Neural crest cell (in vitro differentiated cells): ENCODE results near the gene NPAT. TPM values are rescaled to one million over a fixed set of nuclear protein-coding genes. Genes with fewer than 3 reads are reported as not detected.

Experiments used
- DNase-seq: peaks from one replicate; pipeline ENCODE4 v3.0.0; 2021; ENCODE audit warnings: low read depth, mixed read lengths, low spot score
- H3K27ac Mint-ChIP-seq: one replicate; pipeline ENCODE4 v1.8.0; 2021; ENCODE audit warnings: mild to moderate bottlenecking, mixed read lengths; ENCODE audit not compliant: unreplicated experiment
- H3K27me3 Mint-ChIP-seq: 2 replicates; pipeline ENCODE4 v1.8.0; 2021; ENCODE audit warnings: low read depth, mild to moderate bottlenecking, mixed read lengths
- H3K36me3 Mint-ChIP-seq: 2 replicates; pipeline ENCODE4 v1.8.0; 2021; ENCODE audit warnings: low read depth, mild to moderate bottlenecking, mixed read lengths
- H3K4me1 Mint-ChIP-seq: 2 replicates; pipeline ENCODE4 v1.8.0; 2021; ENCODE audit warnings: mixed read lengths
- H3K4me3 Mint-ChIP-seq: one replicate; pipeline ENCODE4 v1.8.0; 2021; ENCODE audit warnings: mild to moderate bottlenecking, mixed read lengths
- H3K9me3 Mint-ChIP-seq: 2 replicates; pipeline ENCODE4 v1.8.0; 2021; ENCODE audit warnings: mixed read lengths
- total RNA-seq: library from RNA; stranded (reverse); gene quantifications from 2 replicates; pipeline ENCODE4 v1.2.1, GENCODE V29; 2021
- TF ChIP-seq, protein P1 (sequence below): fragments of 200-600 bp; sonication (generic); conservative IDR thresholded peaks from 2 replicates; pipeline ENCODE4 v1.5.0; 2021; ENCODE audit warnings: antibody characterized with exemption, mild to moderate bottlenecking

Gene NPAT
- total RNA-seq, 1 donor from 2014 or later, result 14.5 TPM

DNA sequence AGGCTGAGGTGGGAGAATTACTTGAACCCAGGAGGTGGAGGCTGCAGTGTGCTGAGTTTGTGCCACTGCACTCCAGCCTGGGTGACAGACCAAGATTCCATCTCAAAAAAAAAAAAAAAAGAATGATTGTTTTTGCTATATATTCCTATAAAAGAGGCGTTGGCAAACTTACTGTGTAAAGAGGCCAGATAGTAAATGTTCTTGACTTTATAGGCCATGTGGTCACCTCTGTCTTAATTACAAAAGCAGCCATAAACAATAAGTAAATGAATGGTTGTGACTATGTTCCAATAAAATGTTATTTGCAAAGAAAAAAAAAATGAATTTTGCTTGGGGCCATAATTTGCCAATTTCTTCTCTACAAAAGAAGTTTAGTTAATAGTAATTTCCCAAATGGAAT, 12.8 kb upstream of the NPAT start:
- no peaks in the 10 kb centered on the region for H3K9me3 Mint-ChIP-seq
- no peak for DNase-seq
- peaks cover 18% of the 10 kb centered on the region for H3K36me3 Mint-ChIP-seq
- no peaks in the 10 kb centered on the region for H3K4me1 Mint-ChIP-seq
- H3K27me3 Mint-ChIP-seq, result no peaks in the 10 kb centered on the region
- TF ChIP-seq, protein P1, sequence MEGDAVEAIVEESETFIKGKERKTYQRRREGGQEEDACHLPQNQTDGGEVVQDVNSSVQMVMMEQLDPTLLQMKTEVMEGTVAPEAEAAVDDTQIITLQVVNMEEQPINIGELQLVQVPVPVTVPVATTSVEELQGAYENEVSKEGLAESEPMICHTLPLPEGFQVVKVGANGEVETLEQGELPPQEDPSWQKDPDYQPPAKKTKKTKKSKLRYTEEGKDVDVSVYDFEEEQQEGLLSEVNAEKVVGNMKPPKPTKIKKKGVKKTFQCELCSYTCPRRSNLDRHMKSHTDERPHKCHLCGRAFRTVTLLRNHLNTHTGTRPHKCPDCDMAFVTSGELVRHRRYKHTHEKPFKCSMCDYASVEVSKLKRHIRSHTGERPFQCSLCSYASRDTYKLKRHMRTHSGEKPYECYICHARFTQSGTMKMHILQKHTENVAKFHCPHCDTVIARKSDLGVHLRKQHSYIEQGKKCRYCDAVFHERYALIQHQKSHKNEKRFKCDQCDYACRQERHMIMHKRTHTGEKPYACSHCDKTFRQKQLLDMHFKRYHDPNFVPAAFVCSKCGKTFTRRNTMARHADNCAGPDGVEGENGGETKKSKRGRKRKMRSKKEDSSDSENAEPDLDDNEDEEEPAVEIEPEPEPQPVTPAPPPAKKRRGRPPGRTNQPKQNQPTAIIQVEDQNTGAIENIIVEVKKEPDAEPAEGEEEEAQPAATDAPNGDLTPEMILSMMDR, result no peak
- H3K27ac Mint-ChIP-seq, result no peak overlapping the region
- no peak overlapping the region for H3K4me3 Mint-ChIP-seq

- Mint-ChIP-seq H3K9me3 (no peaks in the 10 kb centered on the region), H3K27ac (no peak overlapping the region), H3K36me3 (peaks cover 21% of the 10 kb centered on the region), H3K4me3 (no peak overlapping the region), H3K27me3 (no peaks in the 10 kb centered on the region), H3K4me1 (no peaks in the 10 kb centered on the region)
- no peak for DNase-seq
- TF ChIP-seq, protein P1, result no peak
Measured at GRCh38 chr11:108233277-108233945, 11.0 kb upstream of the NPAT start.

DNA sequence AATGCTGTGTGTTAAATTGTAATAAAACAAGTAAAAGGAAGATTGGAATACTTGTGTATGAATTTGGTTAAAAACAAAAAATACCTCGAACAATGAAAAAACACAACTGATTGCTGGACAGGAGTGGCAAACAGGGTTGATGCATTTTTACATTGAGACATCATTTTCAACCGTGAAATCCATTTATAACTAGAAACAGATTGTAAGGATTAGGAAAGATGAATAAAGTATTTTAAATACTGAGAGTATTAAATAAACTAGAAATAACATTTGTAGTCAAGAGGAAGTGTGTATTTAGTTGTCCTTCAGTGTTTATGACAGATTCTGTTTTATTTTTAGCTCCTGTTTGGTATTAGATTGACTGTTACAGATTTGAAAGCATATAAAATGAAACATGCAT, 5.8 kb upstream of the NPAT start:
- Mint-ChIP-seq H3K27me3 (no peaks in the 10 kb centered on the region), H3K4me3 (no peak overlapping the region), H3K9me3 (no peaks in the 10 kb centered on the region), H3K4me1 (peaks cover 4% of the 10 kb centered on the region), H3K36me3 (peaks cover 9% of the 10 kb centered on the region), H3K27ac (no peak overlapping the region)
- no peak for DNase-seq
- TF ChIP-seq, protein P1, result no peak

DNA sequence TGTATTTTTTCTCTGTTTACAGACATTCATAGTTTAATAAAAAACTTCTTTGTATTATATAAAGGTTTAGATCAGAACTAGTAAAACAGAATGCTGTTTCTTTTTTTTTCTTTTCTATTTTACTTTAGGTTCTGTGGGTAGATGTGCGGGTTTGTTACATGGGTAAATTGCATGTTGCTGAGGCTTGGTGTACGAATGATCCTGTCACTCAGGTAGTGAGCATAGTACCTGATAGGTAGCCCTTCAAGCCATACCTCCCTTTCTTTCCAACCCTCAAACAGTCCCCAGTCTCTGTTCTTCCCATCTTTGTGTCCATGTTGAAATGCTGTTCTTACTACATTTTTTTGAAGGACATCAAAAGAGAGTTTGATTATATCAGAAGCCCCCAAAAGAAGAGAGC, 3.6 kb upstream of the NPAT start:
- Mint-ChIP-seq H3K4me3 (peak overlapping the region; percentile 52), H3K9me3 (no peaks in the 10 kb centered on the region), H3K27me3 (no peaks in the 10 kb centered on the region), H3K4me1 (peaks cover 12% of the 10 kb centered on the region), H3K27ac (no peak overlapping the region), H3K36me3 (peaks cover 3% of the 10 kb centered on the region)
- DNase-seq, result no peak
- TF ChIP-seq, protein P1, result no peak

DNA sequence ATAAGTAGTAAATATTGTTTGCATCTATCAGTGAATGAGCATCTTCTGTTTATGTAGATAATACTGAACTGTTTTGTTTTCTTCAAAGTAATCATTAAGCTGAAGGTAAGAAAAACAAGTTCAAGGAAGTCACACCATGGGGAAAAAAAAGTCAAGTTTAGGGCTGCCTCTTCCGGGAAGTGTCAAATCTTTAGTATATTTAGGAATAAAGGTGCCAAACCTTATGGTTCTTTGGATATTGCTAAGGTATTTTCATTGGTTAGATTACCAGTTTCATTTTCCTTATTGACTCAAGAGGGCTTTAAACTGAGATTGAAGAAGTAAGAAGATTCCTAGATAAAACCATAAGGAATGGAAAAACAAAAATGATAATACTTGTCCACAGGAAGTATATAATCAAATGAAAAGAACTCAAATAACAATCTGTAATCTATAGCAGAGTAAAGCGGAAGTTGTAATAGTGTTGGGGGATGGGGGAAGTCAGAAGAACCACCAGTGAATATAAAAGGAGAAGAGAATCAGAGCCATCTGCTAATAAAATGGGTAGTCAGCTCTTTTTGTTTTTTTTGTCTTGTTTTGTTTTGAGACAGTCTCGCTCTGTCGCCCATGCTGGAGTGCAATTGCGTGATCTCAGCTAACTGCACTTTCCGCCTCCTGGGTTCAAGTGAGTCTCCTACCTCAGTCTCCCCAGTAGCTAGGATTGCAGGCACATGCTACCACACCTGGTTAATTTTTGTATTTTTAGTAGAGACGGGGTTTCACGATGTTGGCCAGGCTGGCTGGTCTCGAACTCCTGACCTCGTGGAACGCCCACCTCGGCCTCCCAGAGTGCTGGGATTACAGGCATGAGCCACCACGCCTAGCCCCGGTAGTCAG, 2.7 kb upstream of the NPAT start:
- H3K9me3 Mint-ChIP-seq, result no peaks in the 10 kb centered on the region
- H3K36me3 Mint-ChIP-seq, result peaks cover 3% of the 10 kb centered on the region
- H3K27me3 Mint-ChIP-seq, result no peaks in the 10 kb centered on the region
- peaks cover 21% of the 10 kb centered on the region for H3K4me1 Mint-ChIP-seq
- no peak for DNase-seq
- TF ChIP-seq, protein P1, result no peak
- H3K27ac Mint-ChIP-seq, result no peak overlapping the region
- H3K4me3 Mint-ChIP-seq, result peak overlapping the region; percentile 7
